SW480 (cell line): ENCODE data around the gene IL1RAP.

Source experiments
- DNase-seq: peaks from one replicate; pipeline ENCODE4 v3.0.0-alpha.2; 2016; ENCODE audit warnings: low spot score

The IL1RAP gene

GRCh38 chr3:190579514-190580137, 65.7 kb downstream of the IL1RAP start:
- no peak for DNase-seq

GRCh38 chr3:190580417-190580816, 66.5 kb downstream of the IL1RAP start:
- no peak for DNase-seq

- DNase-seq, result no peak
Measured at GRCh38 chr3:190581041-190581541, 67.2 kb downstream of the IL1RAP start.

DNA sequence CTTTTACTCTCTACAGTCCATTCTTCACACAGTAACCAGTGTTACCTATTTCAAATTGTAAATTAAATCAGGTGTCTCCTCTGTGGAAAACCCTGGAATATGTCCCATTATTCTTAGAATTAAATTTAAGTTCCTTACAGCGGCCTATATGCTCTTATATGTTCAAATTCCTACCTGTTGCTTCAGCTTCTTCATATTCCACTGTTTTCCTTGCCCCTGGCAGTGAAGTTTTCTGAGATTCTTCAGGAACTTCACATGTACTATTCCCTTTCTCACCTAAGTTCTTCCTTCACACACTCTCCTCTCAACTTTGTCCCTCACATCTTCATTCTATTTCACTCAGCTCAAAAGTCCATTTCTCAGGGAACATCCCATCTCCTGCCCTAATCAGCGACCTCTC, 68.8 kb downstream of the IL1RAP start:
- DNase-seq, result no peak

GRCh38 chr3:190585805-190586630, 72.1 kb downstream of the IL1RAP start:
- peak; percentile 59 for DNase-seq

GRCh38 chr3:190586631-190587011, 72.7 kb downstream of the IL1RAP start:
- DNase-seq, result no peak

- no peak for DNase-seq
Measured at GRCh38 chr3:190588570-190588969, 74.7 kb downstream of the IL1RAP start.

DNA sequence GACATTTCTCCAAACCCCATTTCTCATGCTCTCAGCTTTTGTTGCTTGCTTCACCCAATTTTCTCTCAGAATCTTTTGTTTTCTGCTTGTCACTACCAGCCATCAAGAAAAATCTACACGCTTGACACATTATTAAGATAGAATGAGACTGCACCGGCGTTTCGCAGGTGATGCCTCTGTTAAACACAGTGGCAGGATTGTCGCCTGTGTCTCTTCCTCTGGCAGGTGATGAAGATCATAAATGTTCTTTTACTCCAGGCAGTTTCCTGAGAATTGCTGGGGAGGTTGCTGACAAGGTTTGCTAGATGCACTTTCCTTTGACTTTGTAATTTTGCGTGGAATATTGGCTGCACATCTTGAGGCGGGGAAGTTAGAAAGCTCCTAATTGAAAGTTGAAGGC, 75.4 kb downstream of the IL1RAP start:
- DNase-seq, result no peak

- no peak for DNase-seq
Measured at GRCh38 chr3:190591080-190591479, 77.2 kb downstream of the IL1RAP start.

GRCh38 chr3:190593075-190593474, 79.2 kb downstream of the IL1RAP start:
- no peak for DNase-seq

GRCh38 chr3:190594171-190594570, 80.3 kb downstream of the IL1RAP start:
- DNase-seq, result no peak

DNA sequence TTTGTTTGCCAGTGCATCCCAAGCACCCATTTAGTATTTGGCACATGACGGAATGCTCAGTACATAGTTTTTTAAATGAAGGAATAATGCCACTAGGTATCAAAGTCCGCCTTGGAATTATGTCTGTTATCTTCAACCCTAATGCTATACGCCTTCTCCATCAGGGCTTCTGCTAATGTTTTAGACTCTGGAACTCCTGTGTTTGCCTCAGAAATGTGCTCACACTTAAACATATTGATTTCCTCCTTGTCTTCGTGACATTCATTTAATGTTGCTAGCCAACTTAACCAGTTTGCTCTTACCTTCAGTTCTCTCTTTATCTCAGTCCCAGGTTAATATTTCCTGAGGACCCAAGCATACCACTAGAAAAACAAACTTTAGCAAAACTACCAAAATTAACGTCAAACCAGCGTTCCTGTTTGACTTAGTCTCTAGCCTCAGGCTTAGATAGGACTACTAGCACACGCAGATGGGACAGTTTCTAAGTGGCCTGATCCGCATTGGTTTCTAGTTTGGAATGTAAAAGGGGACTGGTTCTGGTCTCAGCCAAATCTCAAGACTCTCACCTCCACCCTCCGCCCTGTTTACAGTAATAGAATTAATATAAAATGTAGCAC, 81.4 kb downstream of the IL1RAP start:
- no peak for DNase-seq

DNA sequence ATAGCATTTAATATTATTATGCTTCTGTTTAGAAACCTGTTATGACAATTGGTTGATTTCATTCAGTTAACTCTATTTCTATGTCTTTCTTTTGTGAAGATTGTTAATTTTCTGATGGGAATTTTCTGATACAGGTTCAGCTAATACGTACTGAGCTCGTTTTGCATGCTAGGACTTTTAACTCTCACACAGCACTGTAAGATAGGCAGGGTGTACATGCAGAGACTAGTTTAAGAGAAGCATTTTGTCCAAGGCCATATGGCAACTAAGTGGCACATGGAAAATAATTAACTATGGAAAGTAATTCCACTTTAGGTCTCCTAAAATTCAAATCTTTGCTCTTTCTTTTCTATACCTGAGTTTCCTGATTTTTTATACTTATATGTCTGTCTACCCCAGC, 81.9 kb downstream of the IL1RAP start:
- DNase-seq, result no peak

- no peak for DNase-seq
Measured at GRCh38 chr3:190596349-190597285, 82.7 kb downstream of the IL1RAP start.

DNA sequence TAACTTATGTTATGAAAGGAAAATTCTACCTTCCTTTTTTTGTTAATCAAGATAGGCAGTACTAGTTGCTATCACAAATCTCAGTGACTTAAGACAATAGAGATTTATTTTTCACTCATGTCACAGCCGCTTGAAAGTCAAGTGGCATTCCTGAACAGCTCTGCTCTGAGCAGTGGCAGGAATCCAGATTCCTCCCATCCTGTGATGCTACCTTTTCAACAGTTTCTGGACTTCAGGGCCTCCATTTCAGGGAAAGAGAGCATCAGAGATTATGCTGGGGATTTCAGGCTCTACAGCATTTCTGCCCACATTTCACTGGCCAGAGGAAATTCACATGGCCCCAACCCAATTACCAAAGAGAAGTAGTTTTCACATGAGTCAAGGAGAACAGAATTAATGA, 83.4 kb downstream of the IL1RAP start:
- no peak for DNase-seq

DNA sequence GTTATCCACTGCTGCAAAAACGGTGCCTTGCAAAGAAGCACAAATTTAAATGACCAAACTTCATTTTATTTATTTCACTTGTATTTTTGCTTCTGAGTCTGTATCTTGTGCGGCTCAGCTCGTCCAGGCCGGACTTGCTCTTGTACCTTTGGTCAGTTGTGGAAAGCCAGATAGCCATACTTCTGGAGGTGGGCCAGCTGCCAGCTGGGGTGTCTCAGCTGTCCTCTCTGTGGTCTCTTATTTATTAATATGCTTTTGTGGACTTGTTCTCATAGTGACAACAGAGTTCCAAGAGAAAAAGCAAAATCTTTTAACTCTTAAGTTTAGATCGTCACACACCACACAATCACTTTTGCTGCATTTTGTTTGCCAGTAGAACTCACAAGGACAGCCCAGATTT, 87.7 kb downstream of the IL1RAP start:
- DNase-seq, result no peak

DNA sequence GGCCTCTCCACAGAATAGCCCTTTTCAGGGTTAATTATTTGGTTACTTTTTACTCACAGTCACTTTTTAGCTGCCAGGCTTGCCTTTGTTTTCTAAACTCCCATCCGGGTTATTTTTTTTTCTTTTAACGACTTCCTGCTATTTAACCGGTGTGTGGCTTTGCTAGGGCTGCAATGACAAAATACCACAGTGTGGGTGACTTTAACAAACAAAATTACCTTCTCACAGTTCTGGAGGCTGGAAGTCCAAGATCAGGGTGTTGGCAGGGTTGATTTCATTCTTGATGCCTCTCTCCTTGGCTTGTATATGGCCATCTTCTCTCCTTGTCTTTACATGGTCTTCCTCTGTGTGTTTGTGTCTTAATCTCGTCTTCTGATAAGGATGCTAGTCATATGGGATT, 91.5 kb downstream of the IL1RAP start:
- DNase-seq, result no peak

DNA sequence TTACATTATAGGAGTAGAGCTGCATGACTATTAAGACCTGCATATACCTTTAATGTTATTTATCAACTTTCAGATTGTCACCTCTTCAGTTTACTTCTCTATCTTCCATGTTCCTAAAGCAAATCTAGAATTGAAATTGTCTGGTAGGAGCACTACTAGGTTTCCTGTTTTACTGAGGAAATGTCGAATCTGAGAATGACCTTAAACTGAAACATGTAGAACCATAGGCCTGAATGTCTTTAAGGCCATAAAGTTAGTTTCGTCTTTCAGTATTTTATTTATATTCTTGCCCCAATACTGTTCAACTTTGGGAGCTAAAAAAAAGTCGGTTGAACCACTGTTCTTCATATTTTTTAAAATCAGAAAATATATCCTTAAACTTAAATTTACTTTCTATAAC, 92.7 kb downstream of the IL1RAP start:
- DNase-seq, result no peak

GRCh38 chr3:190607021-190607420, 93.1 kb downstream of the IL1RAP start:
- DNase-seq, result no peak

- no peak for DNase-seq
Measured at GRCh38 chr3:190608850-190609589, 95.1 kb downstream of the IL1RAP start.
